ENCODE measurements around the gene DLX5. TPM values are rescaled to one million over a fixed set of nuclear protein-coding genes. Genes with fewer than 3 reads are reported as not detected.

The DLX5 gene
- total RNA-seq, 4 donors from 2014 or later: not detected

- Histone ChIP-seq H3K9me3 (no peaks in the 10 kb centered on the region), H3K36me3 (no peaks in the 10 kb centered on the region), H3K4me1 (peaks cover 0 to 33% (median 0%) of the 10 kb centered on the region in 4 donors), H3K27ac (no peak overlapping the region), H3K4me3 (peak overlapping the region in 2 of 4 donors; percentile 13 to 43), H3K27me3 (peaks cover 0 to 49% of the 10 kb centered on the region in 2 donors)
- DNase-seq: no peak
- TF ChIP-seq POLR2A (IDR thresholded peaks at IDR 0.05): no peak
- no peak for TF ChIP-seq CTCF (IDR thresholded peaks at IDR 0.05)
Observed at GRCh38 chr7:97004247-97005182, 20.1 kb downstream of the DLX5 start.

GRCh38 chr7:97003262-97004246 is 21.1 kb downstream of the DLX5 start:
- no peak overlapping the region for H3K4me3 ChIP-seq
- TF ChIP-seq POLR2A (IDR thresholded peaks at IDR 0.05) (no peak), CTCF (IDR thresholded peaks at IDR 0.05) (no peak)

DNA sequence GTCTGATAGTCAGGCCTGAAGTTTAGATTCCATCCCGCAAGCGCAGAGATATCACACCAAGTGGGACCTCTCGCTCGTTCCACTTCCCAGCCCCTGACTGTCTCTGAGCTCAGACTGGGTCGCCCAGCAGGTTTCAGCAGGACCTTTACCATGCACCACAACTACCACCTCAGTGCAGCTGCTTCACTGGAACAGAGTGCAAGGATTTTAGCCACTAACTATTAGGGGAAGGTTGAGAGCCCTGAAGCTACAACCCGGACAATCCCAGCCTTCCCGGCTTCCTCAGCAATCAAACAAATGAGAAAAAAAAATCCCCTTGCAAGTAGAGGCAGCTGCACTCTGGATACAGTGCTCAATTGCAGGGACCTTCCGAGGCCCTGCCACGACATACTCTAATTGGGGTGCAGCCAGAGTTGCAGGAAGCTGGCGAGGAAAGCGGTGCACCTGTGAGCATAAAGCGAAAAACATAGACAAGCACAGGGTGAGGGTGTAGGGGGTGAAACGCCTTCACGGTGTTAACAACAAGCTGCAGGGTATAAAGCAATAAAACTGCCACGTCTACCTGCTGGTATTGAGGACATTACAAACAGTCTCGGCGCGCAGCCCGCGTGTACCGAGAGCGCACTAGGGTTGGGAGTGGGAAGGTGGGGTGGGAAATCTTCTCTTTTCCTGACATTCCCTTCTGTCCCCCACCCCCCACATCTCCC is 21.9 kb downstream of the DLX5 start:
- Histone ChIP-seq H3K4me1 (peaks cover 0 to 33% (median 0%) of the 10 kb centered on the region in 4 donors), H3K9me3 (no peaks in the 10 kb centered on the region), H3K4me3 (no peak overlapping the region), H3K27ac (no peak overlapping the region), H3K27me3 (peaks cover 0 to 61% of the 10 kb centered on the region in 2 donors), H3K36me3 (no peaks in the 10 kb centered on the region)
- no peak for DNase-seq
- TF ChIP-seq POLR2A (IDR thresholded peaks at IDR 0.05): no peak
- TF ChIP-seq CTCF (IDR thresholded peaks at IDR 0.05): no peak

More at GRCh38 chr7:97003262-97004246, 21.1 kb downstream of the DLX5 start:
- no peak for DNase-seq
- Histone ChIP-seq H3K36me3 (no peaks in the 10 kb centered on the region), H3K4me1 (peaks cover 0 to 33% (median 0%) of the 10 kb centered on the region in 4 donors), H3K27me3 (peaks cover 0 to 55% of the 10 kb centered on the region in 2 donors), H3K27ac (no peak overlapping the region), H3K9me3 (no peaks in the 10 kb centered on the region)

DNA sequence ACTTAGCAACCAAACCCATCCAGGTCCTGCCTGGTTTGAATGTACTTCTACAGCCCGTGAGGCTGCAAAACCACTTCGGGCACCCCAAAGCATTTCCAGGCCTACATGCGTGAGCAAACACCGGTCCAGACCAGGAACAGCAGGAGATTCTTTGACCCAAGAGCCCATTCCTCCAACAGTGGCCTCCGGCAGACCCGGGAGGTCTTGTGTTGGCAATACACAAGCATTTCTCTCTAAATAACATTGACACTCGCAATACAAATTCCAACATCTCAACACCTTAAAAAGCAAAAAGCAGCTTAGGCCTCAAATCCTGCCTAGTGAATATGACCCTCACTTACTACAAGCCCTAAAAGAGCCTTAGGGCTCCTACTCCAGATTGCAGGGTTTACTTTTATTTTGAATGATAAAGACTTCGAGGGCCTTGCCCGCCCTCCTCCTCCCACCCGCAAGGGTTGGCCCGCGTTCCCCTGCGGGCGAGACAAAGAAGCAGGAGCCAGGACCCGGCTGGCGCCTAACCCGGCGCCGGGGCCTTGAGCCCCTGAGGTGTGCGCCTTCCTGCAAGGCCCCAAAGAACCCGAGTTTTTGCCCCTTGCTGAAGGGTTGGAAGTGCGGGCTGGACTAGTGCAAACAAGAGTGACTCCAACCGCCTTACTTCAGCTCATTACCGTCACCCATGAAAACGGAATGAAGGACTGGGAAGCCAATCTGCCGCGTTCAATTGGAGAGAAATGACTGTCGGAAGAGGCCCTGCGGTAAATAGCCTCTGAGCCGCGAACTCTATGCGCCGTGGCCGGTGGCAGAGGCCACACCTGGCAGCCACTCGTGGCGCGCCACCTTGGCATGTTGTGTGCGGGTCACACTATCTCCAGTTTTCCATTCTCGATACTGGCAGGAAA is 22.7 kb downstream of the DLX5 start:
- DNase-seq: no peak
- no peak overlapping the region for H3K27ac ChIP-seq
- H3K4me1 ChIP-seq: peaks cover 0 to 28% (median 0%) of the 10 kb centered on the region in 4 donors
- H3K4me3 ChIP-seq: no peak overlapping the region
- H3K9me3 ChIP-seq: no peaks in the 10 kb centered on the region
- no peaks in the 10 kb centered on the region for H3K36me3 ChIP-seq
- TF ChIP-seq CTCF (IDR thresholded peaks at IDR 0.05) (no peak), POLR2A (IDR thresholded peaks at IDR 0.05) (no peak)
- peaks cover 0 to 61% of the 10 kb centered on the region in 2 donors for H3K27me3 ChIP-seq

All from Peyer's patch (tissue), 4 donors.